ENCODE data around the gene PLXNB2. TPM values are rescaled to one million over a fixed set of nuclear protein-coding genes. Genes with fewer than 3 reads are reported as not detected.

Gene PLXNB2
- total RNA-seq, 1 donor from 2014 or later = 180 TPM

GRCh38 chr22:50256258-50256862 lies 51.1 kb downstream of the PLXNB2 start:
- H3K4me3 ChIP-seq = no peak overlapping the region
- H3K36me3 ChIP-seq = no peaks in the 10 kb centered on the region
- no peak for DNase-seq (ENCODE audit: extremely low spot score in 2 of 2)
- intact Hi-C loops (cut with DNase I) = no loop called here
- TF ChIP-seq POLR2AphosphoS5 (IDR thresholded peaks at IDR 0.05; ENCODE audit: insufficient read depth in 1 of 2, low read depth in 1 of 2) (no peak), POLR2A (IDR thresholded peaks at IDR 0.05) (no peak), CTCF (IDR thresholded peaks at IDR 0.05) (no peak)
- no peaks in the 10 kb centered on the region for H3K27me3 ChIP-seq
- no peak overlapping the region for H3K27ac ChIP-seq
- H3K9me3 ChIP-seq = no peaks in the 10 kb centered on the region
- H3K4me1 ChIP-seq = peaks cover 18% of the 10 kb centered on the region

GRCh38 chr22:50255607-50256006 lies 51.8 kb downstream of the PLXNB2 start:
- Histone ChIP-seq H3K4me1 (peaks cover 20% of the 10 kb centered on the region), H3K9me3 (no peaks in the 10 kb centered on the region), H3K27ac (no peak overlapping the region), H3K27me3 (no peaks in the 10 kb centered on the region), H3K36me3 (no peaks in the 10 kb centered on the region), H3K4me3 (no peak overlapping the region)
- no peak for DNase-seq (ENCODE audit: extremely low spot score in 2 of 2)
- intact Hi-C loops (cut with DNase I) = no loop called here
- no peak for TF ChIP-seq CTCF (IDR thresholded peaks at IDR 0.05)
- TF ChIP-seq POLR2A (IDR thresholded peaks at IDR 0.05) = no peak
- TF ChIP-seq POLR2AphosphoS5 (IDR thresholded peaks at IDR 0.05; ENCODE audit: insufficient read depth in 1 of 2, low read depth in 1 of 2) = no peak

GRCh38 chr22:50255099-50255498 lies 52.3 kb downstream of the PLXNB2 start:
- DNase-seq (ENCODE audit: extremely low spot score in 2 of 2) = no peak
- Histone ChIP-seq H3K9me3 (no peaks in the 10 kb centered on the region), H3K27me3 (no peaks in the 10 kb centered on the region), H3K4me1 (peaks cover 20% of the 10 kb centered on the region), H3K4me3 (no peak overlapping the region), H3K36me3 (no peaks in the 10 kb centered on the region), H3K27ac (no peak overlapping the region)
- intact Hi-C loops (cut with DNase I) = no loop called here
- TF ChIP-seq POLR2AphosphoS5 (IDR thresholded peaks at IDR 0.05; ENCODE audit: insufficient read depth in 1 of 2, low read depth in 1 of 2) = no peak
- no peak for TF ChIP-seq POLR2A (IDR thresholded peaks at IDR 0.05)
- no peak for TF ChIP-seq CTCF (IDR thresholded peaks at IDR 0.05)

- intact Hi-C loops (cut with DNase I) = loop anchor here (5.0 kb wide), 2 partner anchors 73 to 88 kb away; partner anchors contain the start of genes DENND6B and PPP6R2
- H3K4me1 ChIP-seq = peaks cover 30% of the 10 kb centered on the region
- H3K4me3 ChIP-seq = no peak overlapping the region
- TF ChIP-seq POLR2AphosphoS5 (IDR thresholded peaks at IDR 0.05; ENCODE audit: insufficient read depth in 1 of 2, low read depth in 1 of 2) = no peak
- no peak for TF ChIP-seq POLR2A (IDR thresholded peaks at IDR 0.05)
- no peak for TF ChIP-seq CTCF (IDR thresholded peaks at IDR 0.05)
- no peaks in the 10 kb centered on the region for H3K9me3 ChIP-seq
- H3K36me3 ChIP-seq = no peaks in the 10 kb centered on the region
- H3K27ac ChIP-seq = no peak overlapping the region
- no peaks in the 10 kb centered on the region for H3K27me3 ChIP-seq
- no peak for DNase-seq (ENCODE audit: extremely low spot score in 2 of 2)
Measured at GRCh38 chr22:50253941-50254340, 53.5 kb downstream of the PLXNB2 start.

Data from vagina (tissue), 2 donors.